ENCODE data around the gene FANCF.
A peak's percentile ranks its signal among the peaks of the same experiment; 100 is the strongest.

Gene FANCF

DNA sequence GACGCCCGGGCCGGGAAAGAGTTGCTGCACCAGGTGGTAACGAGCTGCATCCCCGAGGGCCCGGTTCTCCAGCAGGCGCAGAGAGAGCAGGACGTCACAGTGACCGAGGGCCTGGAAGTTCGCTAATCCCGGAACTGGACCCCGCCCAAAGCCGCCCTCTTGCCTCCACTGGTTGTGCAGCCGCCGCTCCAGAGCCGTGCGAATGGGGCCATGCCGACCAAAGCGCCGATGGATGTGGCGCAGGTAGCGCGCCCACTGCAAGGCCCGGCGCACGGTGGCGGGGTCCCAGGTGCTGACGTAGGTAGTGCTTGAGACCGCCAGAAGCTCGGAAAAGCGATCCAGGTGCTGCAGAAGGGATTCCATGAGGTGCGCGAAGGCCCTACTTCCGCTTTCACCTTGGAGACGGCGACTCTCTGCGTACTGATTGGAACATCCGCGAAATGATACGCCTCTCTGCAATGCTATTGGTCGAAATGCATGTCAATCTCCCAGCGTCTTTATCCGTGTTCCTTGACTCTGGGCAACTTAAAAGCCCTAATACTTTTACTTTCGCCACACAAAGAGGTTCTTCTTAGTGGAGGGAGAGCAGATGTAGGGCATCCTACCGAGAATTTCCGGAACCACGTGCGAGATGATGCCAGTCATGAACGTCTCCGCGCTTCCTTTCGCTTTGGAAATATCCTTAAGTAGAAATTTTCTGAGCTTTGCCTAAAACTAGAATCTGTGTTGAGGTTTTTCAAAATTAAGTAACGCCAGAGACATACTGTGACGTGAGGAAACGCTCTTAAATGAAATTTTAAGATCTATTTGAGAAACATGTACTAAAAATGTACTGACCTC, at the start of gene FANCF:
Gene FANCF (minus strand): TSS at position 376 of the 840 bp plus-strand sequence. CDS start 13 bp downstream, at position 363.
- no peaks in the 10 kb centered on the region for H3K27me3 ChIP-seq (ENCODE audit: control insufficient read depth in 1 of 2, insufficient read depth in 2 of 2, low read length in 2 of 2)
- peak within 1 kb of the TSS; percentile 93 for H3K4me3 ChIP-seq (ENCODE audit: low read depth in 1 of 2, low read length in 2 of 2)
- H3K9ac ChIP-seq (ENCODE audit: low read depth in 1 of 2, low read length in 2 of 2): peak within 1 kb of the TSS; percentile 78 to 86
- no peaks in the 10 kb centered on the region for H3K36me3 ChIP-seq (ENCODE audit: control insufficient read depth in 1 of 2, insufficient read depth in 2 of 2, low read length in 2 of 2)
- H3K9me3 ChIP-seq (ENCODE audit: control insufficient read depth in 1 of 2, low read length in 2 of 2): no peaks in the 10 kb centered on the region
- peak within 1 kb of the TSS; percentile 97 for H3K27ac ChIP-seq (ENCODE audit: low read depth, low read length)
- H3K4me1 ChIP-seq (ENCODE audit: control insufficient read depth in 1 of 2, insufficient read depth in 2 of 2, low read length in 2 of 2): peaks cover 11 to 22% of the 10 kb centered on the region in 2 donors

GRCh38 chr11:22674470-22675439, 49.1 kb upstream of the FANCF start:
- H3K9me3 ChIP-seq (ENCODE audit: control insufficient read depth in 1 of 2, low read length in 2 of 2): no peaks in the 10 kb centered on the region
- H3K4me3 ChIP-seq (ENCODE audit: low read depth in 1 of 2, low read length in 2 of 2): peak overlapping the region in 1 of 2 donors; percentile 26
- no peaks in the 10 kb centered on the region for H3K27me3 ChIP-seq (ENCODE audit: control insufficient read depth in 1 of 2, insufficient read depth in 2 of 2, low read length in 2 of 2)
- peaks cover 6 to 24% of the 10 kb centered on the region in 2 donors for H3K4me1 ChIP-seq (ENCODE audit: control insufficient read depth in 1 of 2, insufficient read depth in 2 of 2, low read length in 2 of 2)
- no peak overlapping the region for H3K27ac ChIP-seq (ENCODE audit: low read depth, low read length)
- H3K9ac ChIP-seq (ENCODE audit: low read depth in 1 of 2, low read length in 2 of 2): no peak overlapping the region
- no peaks in the 10 kb centered on the region for H3K36me3 ChIP-seq (ENCODE audit: control insufficient read depth in 1 of 2, insufficient read depth in 2 of 2, low read length in 2 of 2)

GRCh38 chr11:22671751-22672150, 46.1 kb upstream of the FANCF start:
- H3K4me1 ChIP-seq (ENCODE audit: control insufficient read depth in 1 of 2, insufficient read depth in 2 of 2, low read length in 2 of 2): peaks cover 6 to 26% of the 10 kb centered on the region in 2 donors
- no peak overlapping the region for H3K9ac ChIP-seq (ENCODE audit: low read depth in 1 of 2, low read length in 2 of 2)
- H3K4me3 ChIP-seq (ENCODE audit: low read depth in 1 of 2, low read length in 2 of 2): no peak overlapping the region
- peaks cover 0 to 5% of the 10 kb centered on the region in 2 donors for H3K27me3 ChIP-seq (ENCODE audit: control insufficient read depth in 1 of 2, insufficient read depth in 2 of 2, low read length in 2 of 2)
- no peaks in the 10 kb centered on the region for H3K9me3 ChIP-seq (ENCODE audit: control insufficient read depth in 1 of 2, low read length in 2 of 2)
- no peaks in the 10 kb centered on the region for H3K36me3 ChIP-seq (ENCODE audit: control insufficient read depth in 1 of 2, insufficient read depth in 2 of 2, low read length in 2 of 2)
- no peak overlapping the region for H3K27ac ChIP-seq (ENCODE audit: low read depth, low read length)

DNA sequence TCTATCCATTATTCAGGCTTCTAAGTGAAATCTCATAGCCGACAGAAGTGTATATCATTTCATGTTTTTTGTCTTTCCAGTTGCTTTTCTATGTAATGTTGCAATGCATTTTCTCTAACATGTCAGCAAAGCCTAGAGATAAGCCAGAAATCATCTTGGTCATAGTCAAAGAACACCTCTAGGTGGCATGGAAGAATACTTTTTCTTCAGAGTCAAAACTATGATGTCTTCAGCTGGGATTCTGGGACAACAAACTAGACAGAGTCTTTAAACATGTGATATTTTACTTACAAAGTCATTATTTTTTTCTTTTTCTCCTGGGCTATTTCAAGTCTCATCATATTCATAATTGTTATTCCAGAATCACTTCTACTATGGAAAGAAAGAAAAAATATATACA, 45.2 kb upstream of the FANCF start:
- H3K4me3 ChIP-seq (ENCODE audit: low read depth in 1 of 2, low read length in 2 of 2): no peak overlapping the region

DNA sequence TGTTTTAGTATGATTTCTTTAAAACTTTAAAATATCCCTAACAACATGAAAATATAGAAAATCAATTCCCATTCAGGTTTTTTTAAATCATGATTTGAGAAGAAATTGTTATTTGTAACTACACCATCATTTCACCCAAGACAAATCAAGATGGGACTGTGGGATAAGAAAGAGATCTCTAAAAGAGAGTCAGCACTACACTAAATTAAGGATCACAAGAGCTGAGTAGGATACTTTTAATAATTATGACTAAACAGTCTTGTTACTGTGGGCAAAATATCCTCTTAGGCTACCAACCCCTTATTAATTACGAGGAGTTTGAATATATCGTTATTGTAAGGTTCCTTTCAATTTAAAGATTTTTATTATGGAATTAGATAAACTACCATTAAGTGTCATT, 43.7 kb upstream of the FANCF start:
- Histone ChIP-seq H3K36me3 (ENCODE audit: control insufficient read depth in 1 of 2, insufficient read depth in 2 of 2, low read length in 2 of 2) (no peaks in the 10 kb centered on the region), H3K27me3 (ENCODE audit: control insufficient read depth in 1 of 2, insufficient read depth in 2 of 2, low read length in 2 of 2) (peaks cover 3 to 5% of the 10 kb centered on the region in 2 donors), H3K9ac (ENCODE audit: low read depth in 1 of 2, low read length in 2 of 2) (no peak overlapping the region), H3K4me1 (ENCODE audit: control insufficient read depth in 1 of 2, insufficient read depth in 2 of 2, low read length in 2 of 2) (peaks cover 0 to 10% of the 10 kb centered on the region in 2 donors), H3K27ac (ENCODE audit: low read depth, low read length) (no peak overlapping the region), H3K4me3 (ENCODE audit: low read depth in 1 of 2, low read length in 2 of 2) (no peak overlapping the region), H3K9me3 (ENCODE audit: control insufficient read depth in 1 of 2, low read length in 2 of 2) (no peaks in the 10 kb centered on the region)

More for the DNA sequence above, 45.2 kb upstream of the FANCF start:
- Histone ChIP-seq H3K9me3 (ENCODE audit: control insufficient read depth in 1 of 2, low read length in 2 of 2) (no peaks in the 10 kb centered on the region), H3K27ac (ENCODE audit: low read depth, low read length) (no peak overlapping the region), H3K9ac (ENCODE audit: low read depth in 1 of 2, low read length in 2 of 2) (no peak overlapping the region), H3K36me3 (ENCODE audit: control insufficient read depth in 1 of 2, insufficient read depth in 2 of 2, low read length in 2 of 2) (no peaks in the 10 kb centered on the region), H3K27me3 (ENCODE audit: control insufficient read depth in 1 of 2, insufficient read depth in 2 of 2, low read length in 2 of 2) (peaks cover 1 to 5% of the 10 kb centered on the region in 2 donors), H3K4me1 (ENCODE audit: control insufficient read depth in 1 of 2, insufficient read depth in 2 of 2, low read length in 2 of 2) (peaks cover 6 to 21% of the 10 kb centered on the region in 2 donors)

- no peak overlapping the region for H3K4me3 ChIP-seq (ENCODE audit: low read depth in 1 of 2, low read length in 2 of 2)
- no peak overlapping the region for H3K9ac ChIP-seq (ENCODE audit: low read depth in 1 of 2, low read length in 2 of 2)
- peaks cover 0 to 3% of the 10 kb centered on the region in 2 donors for H3K4me1 ChIP-seq (ENCODE audit: control insufficient read depth in 1 of 2, insufficient read depth in 2 of 2, low read length in 2 of 2)
- H3K9me3 ChIP-seq (ENCODE audit: control insufficient read depth in 1 of 2, low read length in 2 of 2): no peaks in the 10 kb centered on the region
- no peaks in the 10 kb centered on the region for H3K36me3 ChIP-seq (ENCODE audit: control insufficient read depth in 1 of 2, insufficient read depth in 2 of 2, low read length in 2 of 2)
- peaks cover 3 to 5% of the 10 kb centered on the region in 2 donors for H3K27me3 ChIP-seq (ENCODE audit: control insufficient read depth in 1 of 2, insufficient read depth in 2 of 2, low read length in 2 of 2)
- H3K27ac ChIP-seq (ENCODE audit: low read depth, low read length): no peak overlapping the region
Measured at GRCh38 chr11:22668005-22668796, 42.6 kb upstream of the FANCF start.

DNA sequence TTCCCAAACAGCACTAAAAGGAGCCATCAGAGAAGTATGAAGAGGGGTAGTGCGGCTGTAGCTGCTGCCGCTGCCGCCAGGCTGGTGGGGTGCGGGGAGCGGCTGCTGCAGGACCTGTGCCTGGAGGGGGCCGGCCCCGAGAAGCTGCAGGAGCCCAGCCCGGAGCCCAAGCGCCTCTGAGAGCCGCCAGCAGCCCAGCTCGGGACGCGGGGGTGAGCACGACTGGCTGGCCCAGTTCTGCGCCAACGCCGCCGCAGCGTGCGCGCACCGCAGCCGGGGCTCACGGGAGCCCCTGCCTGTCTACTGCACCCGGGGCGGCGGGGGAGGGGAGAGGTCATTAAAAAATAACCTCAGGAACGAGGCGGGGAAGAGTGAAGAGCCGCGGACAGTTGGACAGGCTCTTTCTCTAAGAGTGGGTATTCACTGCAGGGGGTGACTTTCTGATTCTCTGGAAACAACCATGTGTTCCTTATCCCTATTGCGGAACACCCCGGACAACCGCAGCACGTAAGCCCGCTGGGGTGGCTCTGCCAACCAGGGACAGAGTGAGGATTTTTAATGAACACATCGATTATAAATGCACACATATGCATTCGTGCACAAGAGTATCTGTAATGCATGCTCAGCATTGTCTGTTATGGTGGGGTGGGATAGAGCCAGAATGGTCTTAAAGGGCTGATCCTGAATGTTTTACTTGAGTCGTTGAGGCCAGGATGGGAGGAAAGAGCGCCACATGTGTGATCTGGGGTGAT, 41.2 kb upstream of the FANCF start:
- no peak overlapping the region for H3K27ac ChIP-seq (ENCODE audit: low read depth, low read length)
- no peaks in the 10 kb centered on the region for H3K36me3 ChIP-seq (ENCODE audit: control insufficient read depth in 1 of 2, insufficient read depth in 2 of 2, low read length in 2 of 2)
- H3K27me3 ChIP-seq (ENCODE audit: control insufficient read depth in 1 of 2, insufficient read depth in 2 of 2, low read length in 2 of 2): peaks cover 3 to 5% of the 10 kb centered on the region in 2 donors
- H3K4me3 ChIP-seq (ENCODE audit: low read depth in 1 of 2, low read length in 2 of 2): peak overlapping the region; percentile 73 to 85
- no peaks in the 10 kb centered on the region for H3K9me3 ChIP-seq (ENCODE audit: control insufficient read depth in 1 of 2, low read length in 2 of 2)
- peak overlapping the region; percentile 16 to 63 for H3K9ac ChIP-seq (ENCODE audit: low read depth in 1 of 2, low read length in 2 of 2)
- peaks cover 0 to 3% of the 10 kb centered on the region in 2 donors for H3K4me1 ChIP-seq (ENCODE audit: control insufficient read depth in 1 of 2, insufficient read depth in 2 of 2, low read length in 2 of 2)

GRCh38 chr11:22666325-22666687, 40.7 kb upstream of the FANCF start, which contains the start of gene GAS2:
TSS of gene GAS2 (plus strand) at chr11:22666611. CDS start at chr11:22674870, 8,259 bp downstream.
- Histone ChIP-seq H3K4me1 (ENCODE audit: control insufficient read depth in 1 of 2, insufficient read depth in 2 of 2, low read length in 2 of 2) (peaks cover 0 to 3% of the 10 kb centered on the region in 2 donors), H3K27ac (ENCODE audit: low read depth, low read length) (no peak within 1 kb of the TSS), H3K9me3 (ENCODE audit: control insufficient read depth in 1 of 2, low read length in 2 of 2) (no peaks in the 10 kb centered on the region), H3K36me3 (ENCODE audit: control insufficient read depth in 1 of 2, insufficient read depth in 2 of 2, low read length in 2 of 2) (no peaks in the 10 kb centered on the region), H3K9ac (ENCODE audit: low read depth in 1 of 2, low read length in 2 of 2) (peak within 1 kb of the TSS; percentile 16 to 63), H3K4me3 (ENCODE audit: low read depth in 1 of 2, low read length in 2 of 2) (peak within 1 kb of the TSS; percentile 73 to 85), H3K27me3 (ENCODE audit: control insufficient read depth in 1 of 2, insufficient read depth in 2 of 2, low read length in 2 of 2) (peaks cover 3 to 5% of the 10 kb centered on the region in 2 donors)

GRCh38 chr11:22659783-22660182, 34.2 kb upstream of the FANCF start:
- Histone ChIP-seq H3K4me1 (ENCODE audit: control insufficient read depth in 1 of 2, insufficient read depth in 2 of 2, low read length in 2 of 2) (no peaks in the 10 kb centered on the region), H3K36me3 (ENCODE audit: control insufficient read depth in 1 of 2, insufficient read depth in 2 of 2, low read length in 2 of 2) (no peaks in the 10 kb centered on the region), H3K9ac (ENCODE audit: low read depth in 1 of 2, low read length in 2 of 2) (no peak overlapping the region), H3K27ac (ENCODE audit: low read depth, low read length) (no peak overlapping the region), H3K4me3 (ENCODE audit: low read depth in 1 of 2, low read length in 2 of 2) (no peak overlapping the region), H3K27me3 (ENCODE audit: control insufficient read depth in 1 of 2, insufficient read depth in 2 of 2, low read length in 2 of 2) (no peaks in the 10 kb centered on the region), H3K9me3 (ENCODE audit: control insufficient read depth in 1 of 2, low read length in 2 of 2) (no peaks in the 10 kb centered on the region)

Measured in duodenal mucosa (tissue), 2 donors.